Stimulated activated CD8-positive, alpha-beta memory T cell treated with anti-CD3 and anti-CD28 coated beads, Interleukin-12 subunit alpha, Interleukin-12 subunit beta, amount 100 ng/mL, for 4 hours (primary cell): ENCODE data around the gene CEACAM21.

Source experiments
- DNase-seq: peaks from one replicate; pipeline ENCODE4 v3.0.0-alpha.2; 2020; ENCODE audit warnings: low read depth

CEACAM21 gene

DNA sequence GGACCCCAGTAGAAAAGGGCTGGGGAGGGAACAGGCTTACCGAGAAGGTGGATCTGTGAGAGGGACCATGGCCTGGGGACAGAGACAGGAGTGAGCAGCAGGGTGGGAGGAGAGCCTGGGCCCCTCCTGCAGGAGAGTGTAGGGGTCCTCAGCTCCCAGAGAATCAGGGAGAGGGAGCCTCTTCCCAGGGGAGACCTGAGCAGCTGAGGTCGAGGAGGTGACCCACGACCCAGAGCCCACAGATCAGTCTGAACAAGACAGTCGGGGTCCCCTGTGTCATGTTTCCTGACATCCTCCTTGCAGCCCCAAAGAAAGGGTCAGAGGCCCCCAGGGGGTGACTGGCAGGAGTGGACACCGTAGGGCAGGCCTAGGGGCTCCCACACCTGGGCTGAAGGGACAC lies 44.2 kb downstream of the CEACAM21 start:
- no peak for DNase-seq

DNA sequence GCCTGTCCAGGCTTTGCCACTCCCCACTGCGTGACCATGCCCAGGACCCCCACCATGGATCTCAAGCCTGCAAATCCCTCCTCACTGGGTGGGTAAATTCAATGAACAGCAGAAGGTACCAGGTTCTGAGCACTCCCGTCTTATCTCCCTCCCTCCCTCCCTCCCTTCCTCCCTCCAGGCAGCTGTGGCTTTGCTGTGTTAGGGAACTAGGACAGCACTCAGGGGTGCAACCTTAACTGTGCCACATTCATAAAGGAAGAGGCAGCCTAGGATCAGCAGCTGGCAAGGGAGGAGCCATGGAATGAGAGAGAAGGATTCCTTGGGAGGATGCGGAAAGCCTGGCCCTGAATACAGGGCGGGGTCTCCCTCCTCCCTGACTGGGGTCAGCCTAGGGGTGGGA lies 45.3 kb downstream of the CEACAM21 start:
- no peak for DNase-seq

DNA sequence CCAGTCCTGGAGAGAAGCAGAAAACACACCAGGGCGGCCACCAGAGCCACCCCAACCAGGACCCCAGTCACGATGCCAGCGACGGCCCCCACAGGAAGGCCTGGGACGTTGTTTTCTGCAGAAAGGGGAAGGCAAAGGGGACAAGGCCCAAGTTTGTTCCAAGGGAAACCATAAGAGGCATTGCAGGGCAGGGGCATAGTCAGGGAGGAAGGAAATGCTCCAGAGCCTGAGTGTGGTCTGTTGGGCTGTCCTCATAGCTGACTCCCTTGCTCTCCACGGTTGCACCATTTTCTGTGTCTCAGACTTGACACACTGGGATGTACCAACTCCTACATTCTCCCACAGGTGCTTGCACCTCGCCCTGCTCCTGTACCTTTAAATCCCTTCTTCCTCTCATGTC lies 45.7 kb downstream of the CEACAM21 start:
- no peak for DNase-seq

GRCh38 chr19:41623360-41623759 lies 47.4 kb downstream of the CEACAM21 start:
- DNase-seq, result no peak

GRCh38 chr19:41624515-41624914 lies 48.5 kb downstream of the CEACAM21 start:
- DNase-seq, result no peak

DNA sequence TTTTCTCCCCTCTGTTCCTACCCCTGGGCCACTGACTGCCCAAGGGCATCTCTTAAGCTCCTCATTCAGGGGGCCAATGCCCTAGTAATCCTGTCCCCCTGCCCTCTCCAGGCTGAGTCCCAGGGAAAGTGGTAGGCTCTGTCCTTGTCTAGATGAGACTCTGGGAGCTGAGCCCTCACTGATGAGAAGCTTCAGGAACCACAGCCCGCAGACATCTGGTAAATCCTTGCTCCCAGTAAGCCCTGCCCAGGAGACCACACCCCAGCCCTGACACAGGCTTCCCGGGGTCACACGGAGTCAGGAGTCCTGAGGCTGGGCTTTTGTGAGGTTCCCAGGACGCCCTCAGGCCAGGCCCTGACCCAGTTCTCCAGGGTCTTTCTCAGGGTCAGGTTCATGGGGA lies 49.0 kb downstream of the CEACAM21 start:
- DNase-seq, result no peak

GRCh38 chr19:41626278-41626677 lies 50.3 kb downstream of the CEACAM21 start:
- no peak for DNase-seq

GRCh38 chr19:41626877-41627276 lies 50.9 kb downstream of the CEACAM21 start, which contains the start of gene CEACAM4:
Gene CEACAM4, minus strand, starts transcription at chr19:41627074. Its CDS starts 111 bp downstream, at chr19:41626963.
- DNase-seq, result no peak

- no peak for DNase-seq
Observed at GRCh38 chr19:41627966-41628675, 52.2 kb downstream of the CEACAM21 start.
